Measurements from ENCODE around the gene TIMELESS. TPM values are rescaled to one million over a fixed set of nuclear protein-coding genes. Genes with fewer than 3 reads are reported as not detected.

TIMELESS gene
- total and polyA plus RNA-seq, 10 of the 15 experiments (the other 5 are each of a cell fraction or from before 2014, with no cell fraction given): 5.8 to 57.8 (median 31.8) TPM

GRCh38 chr12:56366948-56367347 lies 82.3 kb downstream of the TIMELESS start:
- no peaks in the 10 kb centered on the region for H3K27me3 ChIP-seq (replicated peaks in 1 of 2; ENCODE audit: control insufficient read depth in 2 of 2, insufficient read depth in 2 of 2, low read length in 1 of 2)
- ATAC-seq (no peak), FAIRE-seq (no peak), DNase-seq (ENCODE audit: low read depth, low spot score) (no peak)
- TF ChIP-seq SUPT20H (IDR thresholded peaks at IDR 0.05; ENCODE audit: borderline replicate concordance, control insufficient read depth, low read depth, low read length): no peak
- TF ChIP-seq NFYA (IDR thresholded peaks at IDR 0.05; ENCODE audit: borderline replicate concordance, low read depth, low read length): no peak
- TF ChIP-seq CBFB (IDR thresholded peaks at IDR 0.05; ENCODE audit: low read depth): no peak
- no peak for TF ChIP-seq RAD21 (IDR thresholded peaks at IDR 0.05; ENCODE audit: insufficient read depth, low read depth, low read length)
- TF ChIP-seq CHD4 (IDR thresholded peaks at IDR 0.05): no peak
- no peak for TF ChIP-seq ZNF622 (IDR thresholded peaks at IDR 0.05)
- TF ChIP-seq HCFC1 (IDR thresholded peaks at IDR 0.05; ENCODE audit: low read length): no peak
- TF ChIP-seq, protein P1, sequence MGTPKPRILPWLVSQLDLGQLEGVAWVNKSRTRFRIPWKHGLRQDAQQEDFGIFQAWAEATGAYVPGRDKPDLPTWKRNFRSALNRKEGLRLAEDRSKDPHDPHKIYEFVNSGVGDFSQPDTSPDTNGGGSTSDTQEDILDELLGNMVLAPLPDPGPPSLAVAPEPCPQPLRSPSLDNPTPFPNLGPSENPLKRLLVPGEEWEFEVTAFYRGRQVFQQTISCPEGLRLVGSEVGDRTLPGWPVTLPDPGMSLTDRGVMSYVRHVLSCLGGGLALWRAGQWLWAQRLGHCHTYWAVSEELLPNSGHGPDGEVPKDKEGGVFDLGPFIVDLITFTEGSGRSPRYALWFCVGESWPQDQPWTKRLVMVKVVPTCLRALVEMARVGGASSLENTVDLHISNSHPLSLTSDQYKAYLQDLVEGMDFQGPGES (IDR thresholded peaks at IDR 0.05): no peak
- TF ChIP-seq, protein P2, sequence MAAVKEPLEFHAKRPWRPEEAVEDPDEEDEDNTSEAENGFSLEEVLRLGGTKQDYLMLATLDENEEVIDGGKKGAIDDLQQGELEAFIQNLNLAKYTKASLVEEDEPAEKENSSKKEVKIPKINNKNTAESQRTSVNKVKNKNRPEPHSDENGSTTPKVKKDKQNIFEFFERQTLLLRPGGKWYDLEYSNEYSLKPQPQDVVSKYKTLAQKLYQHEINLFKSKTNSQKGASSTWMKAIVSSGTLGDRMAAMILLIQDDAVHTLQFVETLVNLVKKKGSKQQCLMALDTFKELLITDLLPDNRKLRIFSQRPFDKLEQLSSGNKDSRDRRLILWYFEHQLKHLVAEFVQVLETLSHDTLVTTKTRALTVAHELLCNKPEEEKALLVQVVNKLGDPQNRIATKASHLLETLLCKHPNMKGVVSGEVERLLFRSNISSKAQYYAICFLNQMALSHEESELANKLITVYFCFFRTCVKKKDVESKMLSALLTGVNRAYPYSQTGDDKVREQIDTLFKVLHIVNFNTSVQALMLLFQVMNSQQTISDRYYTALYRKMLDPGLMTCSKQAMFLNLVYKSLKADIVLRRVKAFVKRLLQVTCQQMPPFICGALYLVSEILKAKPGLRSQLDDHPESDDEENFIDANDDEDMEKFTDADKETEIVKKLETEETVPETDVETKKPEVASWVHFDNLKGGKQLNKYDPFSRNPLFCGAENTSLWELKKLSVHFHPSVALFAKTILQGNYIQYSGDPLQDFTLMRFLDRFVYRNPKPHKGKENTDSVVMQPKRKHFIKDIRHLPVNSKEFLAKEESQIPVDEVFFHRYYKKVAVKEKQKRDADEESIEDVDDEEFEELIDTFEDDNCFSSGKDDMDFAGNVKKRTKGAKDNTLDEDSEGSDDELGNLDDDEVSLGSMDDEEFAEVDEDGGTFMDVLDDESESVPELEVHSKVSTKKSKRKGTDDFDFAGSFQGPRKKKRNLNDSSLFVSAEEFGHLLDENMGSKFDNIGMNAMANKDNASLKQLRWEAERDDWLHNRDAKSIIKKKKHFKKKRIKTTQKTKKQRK (IDR thresholded peaks at IDR 0.05; ENCODE audit: low read depth, low read length): no peak
- TF ChIP-seq SMARCA5 (IDR thresholded peaks at IDR 0.05): no peak
- TF ChIP-seq NBN (IDR thresholded peaks at IDR 0.05): no peak
- TF ChIP-seq BMI1 (IDR thresholded peaks at IDR 0.05; ENCODE audit: borderline replicate concordance): no peak
- no peak for TF ChIP-seq STAT1 (conservative IDR thresholded peaks at IDR 0.05)
- no peak for TF ChIP-seq EZH2 (IDR thresholded peaks at IDR 0.05; ENCODE audit: borderline replicate concordance, control insufficient read depth, low read depth, low read length)
- TF ChIP-seq NFIC (IDR thresholded peaks at IDR 0.05; ENCODE audit: low read depth, low read length): no peak
- TF ChIP-seq, protein P3, sequence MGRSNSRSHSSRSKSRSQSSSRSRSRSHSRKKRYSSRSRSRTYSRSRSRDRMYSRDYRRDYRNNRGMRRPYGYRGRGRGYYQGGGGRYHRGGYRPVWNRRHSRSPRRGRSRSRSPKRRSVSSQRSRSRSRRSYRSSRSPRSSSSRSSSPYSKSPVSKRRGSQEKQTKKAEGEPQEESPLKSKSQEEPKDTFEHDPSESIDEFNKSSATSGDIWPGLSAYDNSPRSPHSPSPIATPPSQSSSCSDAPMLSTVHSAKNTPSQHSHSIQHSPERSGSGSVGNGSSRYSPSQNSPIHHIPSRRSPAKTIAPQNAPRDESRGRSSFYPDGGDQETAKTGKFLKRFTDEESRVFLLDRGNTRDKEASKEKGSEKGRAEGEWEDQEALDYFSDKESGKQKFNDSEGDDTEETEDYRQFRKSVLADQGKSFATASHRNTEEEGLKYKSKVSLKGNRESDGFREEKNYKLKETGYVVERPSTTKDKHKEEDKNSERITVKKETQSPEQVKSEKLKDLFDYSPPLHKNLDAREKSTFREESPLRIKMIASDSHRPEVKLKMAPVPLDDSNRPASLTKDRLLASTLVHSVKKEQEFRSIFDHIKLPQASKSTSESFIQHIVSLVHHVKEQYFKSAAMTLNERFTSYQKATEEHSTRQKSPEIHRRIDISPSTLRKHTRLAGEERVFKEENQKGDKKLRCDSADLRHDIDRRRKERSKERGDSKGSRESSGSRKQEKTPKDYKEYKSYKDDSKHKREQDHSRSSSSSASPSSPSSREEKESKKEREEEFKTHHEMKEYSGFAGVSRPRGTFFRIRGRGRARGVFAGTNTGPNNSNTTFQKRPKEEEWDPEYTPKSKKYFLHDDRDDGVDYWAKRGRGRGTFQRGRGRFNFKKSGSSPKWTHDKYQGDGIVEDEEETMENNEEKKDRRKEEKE (IDR thresholded peaks at IDR 0.05): no peak
- no peak for TF ChIP-seq ZNF24 (IDR thresholded peaks at IDR 0.05)
- no peak for TF ChIP-seq HDGF (IDR thresholded peaks at IDR 0.05)
- TF ChIP-seq CREM (IDR thresholded peaks at IDR 0.05; ENCODE audit: low read depth): no peak
- no peak for TF ChIP-seq DPF2 (IDR thresholded peaks at IDR 0.05)
- ChIA-PET SMC1A (ENCODE audit: uncharacterized antibody, unreplicated experiment) (interaction anchor here (0.9 to 1.2 kb wide), 2 partner anchors 8 to 9 kb away, joined by 3 read pairs; no protein-coding TSS in a partner anchor), RAD21 (ENCODE audit: unreplicated experiment) (no interaction called here), POLR2A (interaction anchor here (1.3 kb wide), 1 partner anchor 8 kb away, joined by 6 read pairs; no protein-coding TSS in a partner anchor), CTCF (interaction anchor here (1.1 kb wide), 1 partner anchor 224 kb away, joined by 3 read pairs; no protein-coding TSS in a partner anchor)
- H3K9me3 ChIP-seq (replicated peaks; ENCODE audit: control insufficient read depth, insufficient read depth, low read length): no peaks in the 10 kb centered on the region
- in situ Hi-C loops (cut with MboI): no loop called here
- no peak overlapping the region for H3K27ac ChIP-seq (ENCODE audit: control insufficient read depth, insufficient read depth)
- H3K79me2 ChIP-seq (ENCODE audit: control insufficient read depth, insufficient read depth, low read length): no peaks in the 10 kb centered on the region
- no TSS peak for BruUV-seq (replicated peaks)
- no peaks in the 10 kb centered on the region for H3K4me1 ChIP-seq (ENCODE audit: control insufficient read depth, insufficient read depth, low read length)
- H3K4me2 ChIP-seq (ENCODE audit: control insufficient read depth, insufficient read depth): no peak overlapping the region
- no peak overlapping the region for H2AFZ ChIP-seq (ENCODE audit: control insufficient read depth, low read depth, low read length)
- WGBS (ENCODE audit: insufficient coverage, insufficient replicate concordance, low lambda C conversion rate, missing lambda C conversion rate): 19% methylated on average over 3 of the region's 3 CpGs
- H3K9ac ChIP-seq (ENCODE audit: control insufficient read depth, insufficient read depth, low read length): no peak overlapping the region
- H3K36me3 ChIP-seq (ENCODE audit: control insufficient read depth in 2 of 2, insufficient read depth in 2 of 2, low read length in 1 of 2): no peaks in the 10 kb centered on the region
- H3K4me3 ChIP-seq: no peak overlapping the region
- H4K20me1 ChIP-seq (ENCODE audit: control insufficient read depth, insufficient read depth): no peaks in the 10 kb centered on the region
- intact Hi-C loops (cut with micrococcal nuclease; ENCODE audit: unreplicated experiment): no loop called here

Data from GM12878 (cell line).